ENCODE data around the gene PTK6.
A peak's percentile ranks its signal among the peaks of the same experiment; 100 is the strongest.

The PTK6 gene

GRCh38 chr20:63541371-63541770, 4.2 kb upstream of the PTK6 start (continued):
- no peak for TF ChIP-seq ZSCAN18 (tag by site-specific recombination; IDR thresholded peaks at IDR 0.05)

DNA sequence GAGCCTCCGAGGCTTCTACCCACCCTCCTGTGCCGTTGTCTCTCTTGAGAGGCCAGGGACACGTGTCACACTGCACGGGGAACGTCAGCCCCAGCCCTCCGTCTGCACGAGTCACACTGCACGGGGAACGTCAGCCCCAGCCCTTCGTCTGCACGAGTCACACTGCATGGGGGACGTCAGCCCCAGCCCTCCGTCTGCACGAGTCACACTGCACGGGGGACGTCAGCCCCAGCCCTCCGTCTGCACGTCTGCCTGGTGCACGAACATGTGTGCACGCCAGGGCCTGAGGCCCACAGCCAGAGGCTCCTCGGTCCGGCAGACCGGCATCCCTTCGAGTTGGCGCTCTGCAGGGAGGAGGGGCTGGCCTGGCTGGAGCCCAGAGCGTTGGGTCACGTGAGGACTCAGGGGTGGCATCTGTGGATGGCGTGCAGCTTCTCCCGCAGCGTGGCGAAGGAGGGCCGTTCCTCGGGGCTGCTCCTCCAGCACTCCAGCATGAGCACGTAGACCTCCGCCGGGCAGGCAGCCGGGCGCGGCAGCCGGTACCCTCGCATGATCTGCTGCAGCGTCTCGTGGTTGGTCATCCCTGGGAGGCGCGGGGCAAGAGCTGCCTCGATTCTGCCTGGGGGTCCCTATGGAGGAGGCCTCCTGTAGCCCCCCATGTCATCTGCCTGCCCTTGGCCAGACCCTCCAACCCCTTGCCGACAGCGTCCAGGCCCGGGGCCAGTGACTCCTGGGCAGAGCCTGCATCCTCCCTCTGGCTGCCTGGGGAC, 3.4 kb upstream of the PTK6 start:
- Histone ChIP-seq H3K27ac (ENCODE audit: extremely low read depth, low read depth, low read length) (no peak overlapping the region), H3K4me3 (ENCODE audit: low read depth, low read length) (no peak overlapping the region), H3K9me3 (ENCODE audit: control insufficient read depth, insufficient read depth, low read depth, low read length) (no peaks in the 10 kb centered on the region), H3K36me3 (ENCODE audit: control insufficient read depth in 2 of 2, insufficient read depth in 1 of 2, low read length in 2 of 2) (no peaks in the 10 kb centered on the region), H3K4me1 (ENCODE audit: control insufficient read depth, insufficient read depth, low read length) (no peaks in the 10 kb centered on the region)
- no peak for TF ChIP-seq ZNF169 (tag by site-specific recombination; IDR thresholded peaks at IDR 0.05)
- no peak for TF ChIP-seq ZNF223 (tag by site-specific recombination; IDR thresholded peaks at IDR 0.05)
- TF ChIP-seq, protein P1, sequence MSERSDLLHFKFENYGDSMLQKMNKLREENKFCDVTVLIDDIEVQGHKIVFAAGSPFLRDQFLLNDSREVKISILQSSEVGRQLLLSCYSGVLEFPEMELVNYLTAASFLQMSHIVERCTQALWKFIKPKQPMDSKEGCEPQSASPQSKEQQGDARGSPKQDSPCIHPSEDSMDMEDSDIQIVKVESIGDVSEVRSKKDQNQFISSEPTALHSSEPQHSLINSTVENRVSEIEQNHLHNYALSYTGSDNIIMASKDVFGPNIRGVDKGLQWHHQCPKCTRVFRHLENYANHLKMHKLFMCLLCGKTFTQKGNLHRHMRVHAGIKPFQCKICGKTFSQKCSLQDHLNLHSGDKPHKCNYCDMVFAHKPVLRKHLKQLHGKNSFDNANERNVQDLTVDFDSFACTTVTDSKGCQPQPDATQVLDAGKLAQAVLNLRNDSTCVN (tag by site-specific recombination; optimal IDR thresholded peaks at IDR 0.05) = peak; percentile 10
- ChIA-PET POLR2A (no interaction called here), CTCF (interaction anchor here (1.1 kb wide), 1 partner anchor 543 kb away, joined by 3 read pairs; the partner anchor contains the start of gene LKAAEAR1)

- ChIA-PET CTCF (interaction anchor here (0.7 to 1.3 kb wide), 5 partner anchors 43 to 581 kb away, joined by 3 to 4 read pairs (median 3); partner anchors contain the start of gene LKAAEAR1), POLR2A (interaction anchor here (0.6 to 3.2 kb wide), 2 partner anchors 34 to 424 kb away, joined by 3 to 12 read pairs; partner anchors contain the start of gene HELZ2)
- H3K4me1 ChIP-seq (ENCODE audit: control insufficient read depth, insufficient read depth, low read length) = no peaks in the 10 kb centered on the region
- TF ChIP-seq ZIC2 (tag by site-specific recombination; IDR thresholded peaks at IDR 0.05) (0 out of 2 replicates have a peak, but pooled peaks have one; percentile 0), HIC1 (tag by site-specific recombination; IDR thresholded peaks at IDR 0.05) (0 out of 2 replicates have a peak, but pooled peaks have one; percentile 8), ZNF501 (tag by site-specific recombination; IDR thresholded peaks at IDR 0.05) (no peak)
- H3K27ac ChIP-seq (ENCODE audit: extremely low read depth, low read depth, low read length) = no peak overlapping the region
- H3K36me3 ChIP-seq (ENCODE audit: control insufficient read depth in 2 of 2, insufficient read depth in 1 of 2, low read length in 2 of 2) = no peaks in the 10 kb centered on the region
- H3K4me3 ChIP-seq (ENCODE audit: low read depth, low read length) = no peak overlapping the region
- H3K9me3 ChIP-seq (ENCODE audit: control insufficient read depth, insufficient read depth, low read depth, low read length) = no peaks in the 10 kb centered on the region
Measured at GRCh38 chr20:63539441-63540370, 2.5 kb upstream of the PTK6 start.

GRCh38 chr20:63539092-63539430, 1.9 kb upstream of the PTK6 start:
- Histone ChIP-seq H3K36me3 (ENCODE audit: control insufficient read depth in 2 of 2, insufficient read depth in 1 of 2, low read length in 2 of 2) (no peaks in the 10 kb centered on the region), H3K27ac (ENCODE audit: extremely low read depth, low read depth, low read length) (no peak overlapping the region), H3K9me3 (ENCODE audit: control insufficient read depth, insufficient read depth, low read depth, low read length) (no peaks in the 10 kb centered on the region), H3K4me3 (ENCODE audit: low read depth, low read length) (no peak overlapping the region), H3K4me1 (ENCODE audit: control insufficient read depth, insufficient read depth, low read length) (no peaks in the 10 kb centered on the region)
- TF ChIP-seq ZNF121 (tag by site-specific recombination; IDR thresholded peaks at IDR 0.05) = no peak
- peak; percentile 27 for TF ChIP-seq ZIC2 (tag by site-specific recombination; IDR thresholded peaks at IDR 0.05)
- TF ChIP-seq GLIS2 (tag by site-specific recombination; IDR thresholded peaks at IDR 0.05) = 0 out of 2 replicates have a peak, but pooled peaks have one; percentile 4
- no peak for TF ChIP-seq ZSCAN18 (tag by site-specific recombination; IDR thresholded peaks at IDR 0.05)
- POLR2A ChIA-PET = interaction anchor here (0.6 to 3.2 kb wide), 3 partner anchors 35 to 425 kb away, joined by 3 to 12 read pairs (median 5); partner anchors contain the start of gene HELZ2
- CTCF ChIA-PET = interaction anchor here (0.7 to 2.1 kb wide), 9 partner anchors 16 to 582 kb away, joined by 3 to 7 read pairs (median 4); no protein-coding TSS in a partner anchor

All from HEK293 (cell line).